Karpas-422 (cell line): ENCODE data around the gene ZNF536. TPM values are rescaled to one million over a fixed set of nuclear protein-coding genes. Genes with fewer than 3 reads are reported as not detected.
"Not testable (repeated sequence)": the region's sequence is repeated elsewhere in the genome, so short reads cannot be mapped to it uniquely, and the experiment has no call there.

Experiments
- DNase-seq: peaks from one replicate; pipeline ENCODE4 v3.0.0-alpha.2; 2015
- H2AFZ ChIP-seq: fragments of 200-600 bp; sonication (generic); 2 replicates; pipeline ENCODE4 v1.6.1; 2014; ENCODE audit warnings: antibody characterized with exemption, low read length, mixed read lengths
- H3K27ac ChIP-seq: fragments of 200-600 bp; sonication (generic); 2 replicates; pipeline ENCODE4 v1.5.1; 2014; ENCODE audit warnings: mild to moderate bottlenecking, low read length, moderate library complexity
- H3K27me3 ChIP-seq: fragments of 200-600 bp; sonication (generic); 2 replicates; pipeline ENCODE4 v1.6.1; 2014; ENCODE audit warnings: low read length, mixed read lengths
- H3K36me3 ChIP-seq: fragments of 200-600 bp; sonication (generic); 2 replicates; pipeline ENCODE4 v1.6.1; 2014; ENCODE audit warnings: low read length, mixed read lengths; ENCODE audit not compliant: insufficient read depth
- H3K4me1 ChIP-seq: fragments of 200-600 bp; sonication (generic); 2 replicates; pipeline ENCODE4 v1.6.1; 2014; ENCODE audit warnings: mild to moderate bottlenecking, low read length, mixed read lengths
- H3K4me2 ChIP-seq: fragments of 200-600 bp; sonication (generic); 2 replicates; pipeline ENCODE4 v1.6.1; 2014; ENCODE audit warnings: low read length, low read depth, mild to moderate bottlenecking; ENCODE audit not compliant: poor library complexity, severe bottlenecking
- H3K4me3 ChIP-seq: fragments of 200-600 bp; sonication (generic); 2 replicates; pipeline ENCODE4 v1.5.1; 2014; ENCODE audit warnings: mild to moderate bottlenecking, antibody characterized with exemption, low read length, mixed read lengths
- H3K79me2 ChIP-seq: fragments of 200-600 bp; sonication (generic); 2 replicates; pipeline ENCODE4 v1.6.1; 2014; ENCODE audit warnings: mild to moderate bottlenecking, low read length, mixed read lengths
- H3K9ac ChIP-seq: fragments of 200-600 bp; sonication (generic); 2 replicates; pipeline ENCODE4 v1.6.0; 2014; ENCODE audit warnings: low read length
- H3K9me2 ChIP-seq: fragments of 200-600 bp; sonication (generic), shearing (Covaris generic); replicated peaks from 2 replicates; pipeline ENCODE4 v1.6.0; 2014; ENCODE audit warnings: mild to moderate bottlenecking, low read length, moderate library complexity; ENCODE audit not compliant: insufficient read depth
- H3K9me3 ChIP-seq: fragments of 300-700, 200-600 bp; sonication (generic); 2 replicates; pipeline ENCODE4 v1.6.1; 2014; ENCODE audit warnings: low read length, mixed read lengths
- H4K20me1 ChIP-seq: fragments of 200-600 bp; sonication (generic); 2 replicates; pipeline ENCODE4 v1.6.1; 2014; ENCODE audit warnings: mild to moderate bottlenecking, antibody characterized with exemption, low read length, low read depth; ENCODE audit not compliant: insufficient read depth
- total RNA-seq: library from RNA; depleted of rRNA; stranded (reverse); fragments of >200 nt; shearing (Covaris generic); gene quantifications from 2 replicates; pipeline ENCODE4 v1.2.3, GENCODE V29; 2014; ENCODE audit warnings: low replicate concordance

ZNF536 gene
- total RNA-seq, 1 experiment from 2014 or later = 7.0 TPM

- not testable (repeated sequence) for H3K9me3 ChIP-seq, H3K4me3 ChIP-seq, H3K27me3 ChIP-seq, H2AFZ ChIP-seq, H3K27ac ChIP-seq, H3K9me2 ChIP-seq, H3K4me2 ChIP-seq, H4K20me1 ChIP-seq, H3K79me2 ChIP-seq, H3K4me1 ChIP-seq, H3K36me3 ChIP-seq, DNase-seq, H3K9ac ChIP-seq
These were observed 45.0 kb downstream of the ZNF536 start for GRCh38 chr19:30417166-30417565.

- Histone ChIP-seq H3K27me3 (no peaks in the 10 kb centered on the region), H3K27ac (no peak overlapping the region), H3K79me2 (no peaks in the 10 kb centered on the region), H3K9me2 (no peaks in the 10 kb centered on the region), H3K4me1 (peaks cover 7% of the 10 kb centered on the region), H2AFZ (no peak overlapping the region), H4K20me1 (no peaks in the 10 kb centered on the region), H3K9ac (no peak overlapping the region), H3K36me3 (no peaks in the 10 kb centered on the region), H3K9me3 (no peaks in the 10 kb centered on the region), H3K4me3 (no peak overlapping the region), H3K4me2 (no peak overlapping the region)
- no peak for DNase-seq
These were observed 47.5 kb downstream of the ZNF536 start for GRCh38 chr19:30419568-30420180.

GRCh38 chr19:30420316-30420715, 48.1 kb downstream of the ZNF536 start:
- Histone ChIP-seq H3K27ac (no peak overlapping the region), H3K9ac (no peak overlapping the region), H3K4me3 (no peak overlapping the region), H3K36me3 (no peaks in the 10 kb centered on the region), H3K4me2 (no peak overlapping the region), H3K79me2 (no peaks in the 10 kb centered on the region), H3K27me3 (no peaks in the 10 kb centered on the region), H4K20me1 (no peaks in the 10 kb centered on the region), H3K9me3 (no peaks in the 10 kb centered on the region), H2AFZ (no peak overlapping the region), H3K9me2 (no peaks in the 10 kb centered on the region), H3K4me1 (peaks cover 14% of the 10 kb centered on the region)
- no peak for DNase-seq

GRCh38 chr19:30420881-30421280, 48.7 kb downstream of the ZNF536 start:
- Histone ChIP-seq H3K4me3 (no peak overlapping the region), H3K36me3 (no peaks in the 10 kb centered on the region), H4K20me1 (no peaks in the 10 kb centered on the region), H3K4me2 (no peak overlapping the region), H3K9me3 (no peaks in the 10 kb centered on the region), H3K27ac (no peak overlapping the region), H3K79me2 (no peaks in the 10 kb centered on the region), H3K27me3 (no peaks in the 10 kb centered on the region), H3K9ac (no peak overlapping the region), H3K9me2 (no peaks in the 10 kb centered on the region), H3K4me1 (peaks cover 19% of the 10 kb centered on the region), H2AFZ (no peak overlapping the region)
- no peak for DNase-seq

GRCh38 chr19:30421571-30421970, 49.4 kb downstream of the ZNF536 start:
- H2AFZ ChIP-seq = no peak overlapping the region
- no peaks in the 10 kb centered on the region for H4K20me1 ChIP-seq
- H3K4me2 ChIP-seq = no peak overlapping the region
- DNase-seq = no peak
- no peak overlapping the region for H3K27ac ChIP-seq
- H3K9ac ChIP-seq = no peak overlapping the region
- H3K36me3 ChIP-seq = no peaks in the 10 kb centered on the region
- H3K9me3 ChIP-seq = no peaks in the 10 kb centered on the region
- no peaks in the 10 kb centered on the region for H3K27me3 ChIP-seq
- H3K79me2 ChIP-seq = no peaks in the 10 kb centered on the region
- H3K4me3 ChIP-seq = no peak overlapping the region
- no peaks in the 10 kb centered on the region for H3K9me2 ChIP-seq
- H3K4me1 ChIP-seq = peaks cover 26% of the 10 kb centered on the region

- Histone ChIP-seq H3K79me2 (no peaks in the 10 kb centered on the region), H3K4me1 (peaks cover 45% of the 10 kb centered on the region), H2AFZ (no peak overlapping the region), H3K27ac (no peak overlapping the region), H3K9me3 (no peaks in the 10 kb centered on the region), H3K4me3 (no peak overlapping the region), H3K36me3 (no peaks in the 10 kb centered on the region), H4K20me1 (no peaks in the 10 kb centered on the region), H3K9ac (no peak overlapping the region), H3K27me3 (no peaks in the 10 kb centered on the region), H3K9me2 (no peaks in the 10 kb centered on the region), H3K4me2 (no peak overlapping the region)
- DNase-seq = no peak
These were observed 51.3 kb downstream of the ZNF536 start for GRCh38 chr19:30423481-30423880.

- no peaks in the 10 kb centered on the region for H3K9me2 ChIP-seq
- H3K27me3 ChIP-seq = no peaks in the 10 kb centered on the region
- no peaks in the 10 kb centered on the region for H3K36me3 ChIP-seq
- H3K9me3 ChIP-seq = no peaks in the 10 kb centered on the region
- H3K27ac ChIP-seq = peak overlapping the region; percentile 66
- peaks cover 64% of the 10 kb centered on the region for H3K4me1 ChIP-seq
- peak overlapping the region; percentile 48 for H3K9ac ChIP-seq
- H4K20me1 ChIP-seq = no peaks in the 10 kb centered on the region
- H3K4me2 ChIP-seq = peak overlapping the region; percentile 58
- DNase-seq = peak; percentile 77
- peak overlapping the region; percentile 45; the same call in 1 of the 2 replicates for H3K4me3 ChIP-seq
- H3K79me2 ChIP-seq = no peaks in the 10 kb centered on the region
- H2AFZ ChIP-seq = no peak overlapping the region; the same call in 1 of the 2 replicates
These were observed 54.0 kb downstream of the ZNF536 start for GRCh38 chr19:30425885-30426838.

GRCh38 chr19:30426864-30427263, 54.7 kb downstream of the ZNF536 start:
- peak overlapping the region; percentile 58 for H3K4me2 ChIP-seq
- no peaks in the 10 kb centered on the region for H3K27me3 ChIP-seq
- no peaks in the 10 kb centered on the region for H3K36me3 ChIP-seq
- H3K9me3 ChIP-seq = no peaks in the 10 kb centered on the region
- no peaks in the 10 kb centered on the region for H4K20me1 ChIP-seq
- DNase-seq = no peak
- no peak overlapping the region for H2AFZ ChIP-seq
- H3K4me1 ChIP-seq = peaks cover 64% of the 10 kb centered on the region
- H3K79me2 ChIP-seq = no peaks in the 10 kb centered on the region
- H3K9me2 ChIP-seq = no peaks in the 10 kb centered on the region
- peak overlapping the region; percentile 66; the same call in 1 of the 2 replicates for H3K27ac ChIP-seq
- peak overlapping the region; percentile 48; the same call in 1 of the 2 replicates for H3K9ac ChIP-seq
- peak overlapping the region; percentile 45; the same call in 1 of the 2 replicates for H3K4me3 ChIP-seq
